Measurements from ENCODE around the gene GYG1. TPM values are rescaled to one million over a fixed set of nuclear protein-coding genes. Genes with fewer than 3 reads are reported as not detected.

Gene GYG1
- total and polyA plus RNA-seq, 2 experiments from 2014 or later, result 33.2 to 40.9 TPM

DNA sequence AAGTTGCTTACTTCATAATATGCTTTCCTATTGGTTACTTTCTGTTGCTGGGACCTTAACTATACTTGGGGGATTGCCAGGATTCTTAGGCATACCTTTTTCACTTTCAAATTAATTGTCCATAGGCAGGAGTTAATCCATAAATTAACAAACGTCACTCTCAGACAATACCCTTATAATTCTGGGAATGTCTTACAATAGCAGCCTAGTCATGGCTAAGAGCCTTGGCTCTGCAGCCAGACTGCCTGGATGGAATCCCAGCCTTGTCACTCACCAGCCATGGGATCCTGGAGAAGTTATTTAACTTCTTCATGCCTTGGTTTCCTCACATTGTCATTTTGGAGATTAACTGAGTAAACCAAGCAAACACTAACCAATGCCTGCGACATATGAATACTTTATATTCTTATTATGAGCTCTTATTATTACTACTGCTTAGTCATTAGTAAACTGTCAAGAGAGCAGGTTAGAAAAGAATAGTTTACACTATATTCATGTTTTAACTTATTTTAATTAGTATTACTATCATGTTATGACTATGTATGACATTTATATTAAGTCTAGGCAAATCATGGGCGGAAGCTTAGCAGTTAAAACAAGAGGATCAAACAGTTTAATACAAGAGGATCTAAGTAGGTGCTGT lies 29.0 kb downstream of the GYG1 start (continued):
- TF ChIP-seq, protein P1, sequence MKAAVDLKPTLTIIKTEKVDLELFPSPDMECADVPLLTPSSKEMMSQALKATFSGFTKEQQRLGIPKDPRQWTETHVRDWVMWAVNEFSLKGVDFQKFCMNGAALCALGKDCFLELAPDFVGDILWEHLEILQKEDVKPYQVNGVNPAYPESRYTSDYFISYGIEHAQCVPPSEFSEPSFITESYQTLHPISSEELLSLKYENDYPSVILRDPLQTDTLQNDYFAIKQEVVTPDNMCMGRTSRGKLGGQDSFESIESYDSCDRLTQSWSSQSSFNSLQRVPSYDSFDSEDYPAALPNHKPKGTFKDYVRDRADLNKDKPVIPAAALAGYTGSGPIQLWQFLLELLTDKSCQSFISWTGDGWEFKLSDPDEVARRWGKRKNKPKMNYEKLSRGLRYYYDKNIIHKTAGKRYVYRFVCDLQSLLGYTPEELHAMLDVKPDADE (IDR thresholded peaks at IDR 0.05), result no peak
- no peak for TF ChIP-seq STAT1 (IDR thresholded peaks at IDR 0.05; ENCODE audit: unreplicated experiment)
- TF ChIP-seq NANOG (IDR thresholded peaks at IDR 0.05; ENCODE audit: borderline replicate concordance), result no peak
- TF ChIP-seq ZNF114 (CRISPR knock-in tag; IDR thresholded peaks at IDR 0.05), result no peak
- no peak for TF ChIP-seq POLR2AphosphoS5 (IDR thresholded peaks at IDR 0.05; ENCODE audit: low read depth)
- TF ChIP-seq, protein P2, sequence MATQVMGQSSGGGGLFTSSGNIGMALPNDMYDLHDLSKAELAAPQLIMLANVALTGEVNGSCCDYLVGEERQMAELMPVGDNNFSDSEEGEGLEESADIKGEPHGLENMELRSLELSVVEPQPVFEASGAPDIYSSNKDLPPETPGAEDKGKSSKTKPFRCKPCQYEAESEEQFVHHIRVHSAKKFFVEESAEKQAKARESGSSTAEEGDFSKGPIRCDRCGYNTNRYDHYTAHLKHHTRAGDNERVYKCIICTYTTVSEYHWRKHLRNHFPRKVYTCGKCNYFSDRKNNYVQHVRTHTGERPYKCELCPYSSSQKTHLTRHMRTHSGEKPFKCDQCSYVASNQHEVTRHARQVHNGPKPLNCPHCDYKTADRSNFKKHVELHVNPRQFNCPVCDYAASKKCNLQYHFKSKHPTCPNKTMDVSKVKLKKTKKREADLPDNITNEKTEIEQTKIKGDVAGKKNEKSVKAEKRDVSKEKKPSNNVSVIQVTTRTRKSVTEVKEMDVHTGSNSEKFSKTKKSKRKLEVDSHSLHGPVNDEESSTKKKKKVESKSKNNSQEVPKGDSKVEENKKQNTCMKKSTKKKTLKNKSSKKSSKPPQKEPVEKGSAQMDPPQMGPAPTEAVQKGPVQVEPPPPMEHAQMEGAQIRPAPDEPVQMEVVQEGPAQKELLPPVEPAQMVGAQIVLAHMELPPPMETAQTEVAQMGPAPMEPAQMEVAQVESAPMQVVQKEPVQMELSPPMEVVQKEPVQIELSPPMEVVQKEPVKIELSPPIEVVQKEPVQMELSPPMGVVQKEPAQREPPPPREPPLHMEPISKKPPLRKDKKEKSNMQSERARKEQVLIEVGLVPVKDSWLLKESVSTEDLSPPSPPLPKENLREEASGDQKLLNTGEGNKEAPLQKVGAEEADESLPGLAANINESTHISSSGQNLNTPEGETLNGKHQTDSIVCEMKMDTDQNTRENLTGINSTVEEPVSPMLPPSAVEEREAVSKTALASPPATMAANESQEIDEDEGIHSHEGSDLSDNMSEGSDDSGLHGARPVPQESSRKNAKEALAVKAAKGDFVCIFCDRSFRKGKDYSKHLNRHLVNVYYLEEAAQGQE (IDR thresholded peaks at IDR 0.05; ENCODE audit: unreplicated experiment), result no peak
- no peak for TF ChIP-seq JUNB (IDR thresholded peaks at IDR 0.05; ENCODE audit: unreplicated experiment)
- TF ChIP-seq EZH2phosphoT487 (IDR thresholded peaks at IDR 0.05; ENCODE audit: unreplicated experiment), result no peak

DNA sequence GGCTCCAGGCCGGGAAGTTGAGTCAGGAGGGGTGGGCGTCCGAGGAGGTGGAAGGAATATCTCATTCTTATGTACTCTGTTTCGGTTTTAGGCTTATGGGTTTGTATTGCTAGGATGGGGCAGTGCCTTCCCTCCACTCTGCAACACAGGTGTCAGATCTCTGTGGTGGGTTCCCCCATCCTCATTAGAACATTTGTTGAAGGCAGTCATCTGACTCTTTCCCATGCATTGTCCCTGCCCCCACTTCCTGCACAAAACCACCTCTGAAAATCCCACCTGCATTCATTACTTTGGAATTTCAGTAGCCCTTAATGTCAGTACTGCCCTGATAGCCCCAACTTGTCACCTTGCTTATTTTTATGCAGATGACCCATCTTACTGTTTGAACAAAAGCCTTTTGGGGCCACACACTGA lies 29.5 kb downstream of the GYG1 start:
- ATAC-seq (peak; percentile 70), DNase-seq (ENCODE audit: low spot score) (peak; percentile 65)
- peaks cover 19% of the 10 kb centered on the region for H3K36me3 ChIP-seq (ENCODE audit: insufficient read depth)
- H3K27me3 ChIP-seq (ENCODE audit: insufficient read depth), result no peaks in the 10 kb centered on the region
- H3K9me3 Mint-ChIP-seq, result peaks cover 25% of the 10 kb centered on the region
- H3K27ac Mint-ChIP-seq, result peak overlapping the region; percentile 96
- peak overlapping the region; percentile 48 for H3K4me2 ChIP-seq
- H4K20me1 ChIP-seq (replicated peaks; ENCODE audit: insufficient read depth), result no peaks in the 10 kb centered on the region
- peak overlapping the region; percentile 91 for H3K27ac ChIP-seq (ENCODE audit: low read depth)
- peaks cover 11% of the 10 kb centered on the region for H3K27me3 Mint-ChIP-seq (ENCODE audit: insufficient read depth, low read depth, poor library complexity)
- no peak overlapping the region; the same call in 1 of the 2 replicates for H3K4me3 ChIP-seq
- H3K4me1 ChIP-seq (ENCODE audit: insufficient read depth), result peaks cover 26% of the 10 kb centered on the region
- no peaks in the 10 kb centered on the region for H3K9me2 ChIP-seq (ENCODE audit: insufficient read depth)
- H3K4me3 Mint-ChIP-seq, result peak overlapping the region; percentile 46
- peaks cover 48% of the 10 kb centered on the region for H3K36me3 Mint-ChIP-seq (ENCODE audit: low read depth)
- no peaks in the 10 kb centered on the region for H3F3A ChIP-seq (replicated peaks; ENCODE audit: low read depth)
- H3K79me2 ChIP-seq (replicated peaks; ENCODE audit: insufficient read depth), result no peaks in the 10 kb centered on the region
- H2AFZ ChIP-seq, result no peak overlapping the region
- H3K4me1 Mint-ChIP-seq, result peaks cover 37% of the 10 kb centered on the region
- TF ChIP-seq NANOG (IDR thresholded peaks at IDR 0.05; ENCODE audit: borderline replicate concordance), result peak; percentile 90
- TF ChIP-seq ZNF331 (CRISPR knock-in tag; IDR thresholded peaks at IDR 0.05; ENCODE audit: low read depth), result no peak
- TF ChIP-seq, protein P1 (IDR thresholded peaks at IDR 0.05), result peak; percentile 63; the same call in 1 of the 2 replicates
- TF ChIP-seq, protein P3, sequence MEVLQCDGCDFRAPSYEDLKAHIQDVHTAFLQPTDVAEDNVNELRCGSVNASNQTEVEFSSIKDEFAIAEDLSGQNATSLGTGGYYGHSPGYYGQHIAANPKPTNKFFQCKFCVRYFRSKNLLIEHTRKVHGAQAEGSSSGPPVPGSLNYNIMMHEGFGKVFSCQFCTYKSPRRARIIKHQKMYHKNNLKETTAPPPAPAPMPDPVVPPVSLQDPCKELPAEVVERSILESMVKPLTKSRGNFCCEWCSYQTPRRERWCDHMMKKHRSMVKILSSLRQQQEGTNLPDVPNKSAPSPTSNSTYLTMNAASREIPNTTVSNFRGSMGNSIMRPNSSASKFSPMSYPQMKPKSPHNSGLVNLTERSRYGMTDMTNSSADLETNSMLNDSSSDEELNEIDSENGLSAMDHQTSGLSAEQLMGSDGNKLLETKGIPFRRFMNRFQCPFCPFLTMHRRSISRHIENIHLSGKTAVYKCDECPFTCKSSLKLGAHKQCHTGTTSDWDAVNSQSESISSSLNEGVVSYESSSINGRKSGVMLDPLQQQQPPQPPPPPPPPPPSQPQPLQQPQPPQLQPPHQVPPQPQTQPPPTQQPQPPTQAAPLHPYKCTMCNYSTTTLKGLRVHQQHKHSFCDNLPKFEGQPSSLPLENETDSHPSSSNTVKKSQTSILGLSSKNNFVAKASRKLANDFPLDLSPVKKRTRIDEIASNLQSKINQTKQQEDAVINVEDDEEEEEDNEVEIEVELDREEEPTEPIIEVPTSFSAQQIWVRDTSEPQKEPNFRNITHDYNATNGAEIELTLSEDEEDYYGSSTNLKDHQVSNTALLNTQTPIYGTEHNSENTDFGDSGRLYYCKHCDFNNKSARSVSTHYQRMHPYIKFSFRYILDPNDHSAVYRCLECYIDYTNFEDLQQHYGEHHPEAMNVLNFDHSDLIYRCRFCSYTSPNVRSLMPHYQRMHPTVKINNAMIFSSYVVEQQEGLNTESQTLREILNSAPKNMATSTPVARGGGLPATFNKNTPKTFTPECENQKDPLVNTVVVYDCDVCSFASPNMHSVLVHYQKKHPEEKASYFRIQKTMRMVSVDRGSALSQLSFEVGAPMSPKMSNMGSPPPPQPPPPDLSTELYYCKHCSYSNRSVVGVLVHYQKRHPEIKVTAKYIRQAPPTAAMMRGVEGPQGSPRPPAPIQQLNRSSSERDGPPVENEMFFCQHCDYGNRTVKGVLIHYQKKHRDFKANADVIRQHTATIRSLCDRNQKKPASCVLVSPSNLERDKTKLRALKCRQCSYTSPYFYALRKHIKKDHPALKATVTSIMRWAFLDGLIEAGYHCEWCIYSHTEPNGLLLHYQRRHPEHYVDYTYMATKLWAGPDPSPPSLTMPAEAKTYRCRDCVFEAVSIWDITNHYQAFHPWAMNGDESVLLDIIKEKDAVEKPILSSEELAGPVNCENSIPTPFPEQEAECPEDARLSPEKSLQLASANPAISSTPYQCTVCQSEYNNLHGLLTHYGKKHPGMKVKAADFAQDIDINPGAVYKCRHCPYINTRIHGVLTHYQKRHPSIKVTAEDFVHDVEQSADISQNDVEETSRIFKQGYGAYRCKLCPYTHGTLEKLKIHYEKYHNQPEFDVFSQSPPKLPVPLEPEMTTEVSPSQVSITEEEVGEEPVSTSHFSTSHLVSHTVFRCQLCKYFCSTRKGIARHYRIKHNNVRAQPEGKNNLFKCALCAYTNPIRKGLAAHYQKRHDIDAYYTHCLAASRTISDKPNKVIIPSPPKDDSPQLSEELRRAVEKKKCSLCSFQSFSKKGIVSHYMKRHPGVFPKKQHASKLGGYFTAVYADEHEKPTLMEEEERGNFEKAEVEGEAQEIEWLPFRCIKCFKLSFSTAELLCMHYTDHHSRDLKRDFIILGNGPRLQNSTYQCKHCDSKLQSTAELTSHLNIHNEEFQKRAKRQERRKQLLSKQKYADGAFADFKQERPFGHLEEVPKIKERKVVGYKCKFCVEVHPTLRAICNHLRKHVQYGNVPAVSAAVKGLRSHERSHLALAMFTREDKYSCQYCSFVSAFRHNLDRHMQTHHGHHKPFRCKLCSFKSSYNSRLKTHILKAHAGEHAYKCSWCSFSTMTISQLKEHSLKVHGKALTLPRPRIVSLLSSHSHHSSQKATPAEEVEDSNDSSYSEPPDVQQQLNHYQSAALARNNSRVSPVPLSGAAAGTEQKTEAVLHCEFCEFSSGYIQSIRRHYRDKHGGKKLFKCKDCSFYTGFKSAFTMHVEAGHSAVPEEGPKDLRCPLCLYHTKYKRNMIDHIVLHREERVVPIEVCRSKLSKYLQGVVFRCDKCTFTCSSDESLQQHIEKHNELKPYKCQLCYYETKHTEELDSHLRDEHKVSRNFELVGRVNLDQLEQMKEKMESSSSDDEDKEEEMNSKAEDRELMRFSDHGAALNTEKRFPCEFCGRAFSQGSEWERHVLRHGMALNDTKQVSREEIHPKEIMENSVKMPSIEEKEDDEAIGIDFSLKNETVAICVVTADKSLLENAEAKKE (CRISPR knock-in tag; IDR thresholded peaks at IDR 0.05), result 0 out of 2 replicates have a peak, but pooled peaks have one; percentile 45
- TF ChIP-seq CREB1 (CRISPR knock-in tag; IDR thresholded peaks at IDR 0.05; ENCODE audit: low read depth), result peak; percentile 35; the same call in 1 of the 2 replicates
